Measurements from ENCODE around the gene FAM161A.
"Not testable (repeated sequence)": the region's sequence is repeated elsewhere in the genome, so short reads cannot be mapped to it uniquely, and the experiment has no call there.

FAM161A gene

DNA sequence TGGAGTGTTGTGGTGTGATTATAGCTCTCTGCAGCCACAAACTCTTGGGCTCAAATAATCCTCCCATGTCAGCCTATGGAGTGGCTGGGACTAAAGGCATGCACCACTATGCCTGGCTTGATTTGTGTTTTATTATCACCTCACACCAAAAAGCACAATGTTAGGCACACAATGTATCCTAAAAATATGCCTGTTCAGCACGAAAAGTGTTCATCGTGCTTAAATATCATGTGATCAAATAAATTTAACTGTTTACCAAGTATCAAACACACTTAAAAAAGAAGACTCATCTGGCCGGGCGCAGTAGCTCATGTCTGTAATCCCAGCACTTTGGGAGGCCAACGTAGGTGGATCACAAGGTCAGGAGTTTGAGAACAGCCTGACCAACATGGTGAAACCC is 29.0 kb upstream of the FAM161A start:
- H3K4me2 ChIP-seq (ENCODE audit: low read length) = no peak overlapping the region
- H3K79me2 ChIP-seq (ENCODE audit: control insufficient read depth, low read length) = peaks cover 77% of the 10 kb centered on the region
- H4K20me1 ChIP-seq (ENCODE audit: control insufficient read depth, insufficient read depth, low read depth, low read length) = peaks cover 27% of the 10 kb centered on the region
- H3K4me3 ChIP-seq (ENCODE audit: low read length) = no peak overlapping the region
- H3K27me3 ChIP-seq (ENCODE audit: control insufficient read depth, low read length) = no peaks in the 10 kb centered on the region
- H3K27ac ChIP-seq (ENCODE audit: low read depth, low read length) = no peak overlapping the region
- no peak for TF ChIP-seq EZH2phosphoT487 (IDR thresholded peaks at IDR 0.05; ENCODE audit: borderline replicate concordance, low read length)
- TF ChIP-seq, protein P1, sequence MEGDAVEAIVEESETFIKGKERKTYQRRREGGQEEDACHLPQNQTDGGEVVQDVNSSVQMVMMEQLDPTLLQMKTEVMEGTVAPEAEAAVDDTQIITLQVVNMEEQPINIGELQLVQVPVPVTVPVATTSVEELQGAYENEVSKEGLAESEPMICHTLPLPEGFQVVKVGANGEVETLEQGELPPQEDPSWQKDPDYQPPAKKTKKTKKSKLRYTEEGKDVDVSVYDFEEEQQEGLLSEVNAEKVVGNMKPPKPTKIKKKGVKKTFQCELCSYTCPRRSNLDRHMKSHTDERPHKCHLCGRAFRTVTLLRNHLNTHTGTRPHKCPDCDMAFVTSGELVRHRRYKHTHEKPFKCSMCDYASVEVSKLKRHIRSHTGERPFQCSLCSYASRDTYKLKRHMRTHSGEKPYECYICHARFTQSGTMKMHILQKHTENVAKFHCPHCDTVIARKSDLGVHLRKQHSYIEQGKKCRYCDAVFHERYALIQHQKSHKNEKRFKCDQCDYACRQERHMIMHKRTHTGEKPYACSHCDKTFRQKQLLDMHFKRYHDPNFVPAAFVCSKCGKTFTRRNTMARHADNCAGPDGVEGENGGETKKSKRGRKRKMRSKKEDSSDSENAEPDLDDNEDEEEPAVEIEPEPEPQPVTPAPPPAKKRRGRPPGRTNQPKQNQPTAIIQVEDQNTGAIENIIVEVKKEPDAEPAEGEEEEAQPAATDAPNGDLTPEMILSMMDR (IDR thresholded peaks at IDR 0.05; ENCODE audit: low read depth, low read length, poor library complexity, severe bottlenecking) = no peak
- H3K4me1 ChIP-seq (ENCODE audit: control insufficient read depth, low read length) = peaks cover 18% of the 10 kb centered on the region
- peaks cover 11% of the 10 kb centered on the region for H3F3A ChIP-seq (ENCODE audit: control insufficient read depth, insufficient read depth)
- H3K9me2 ChIP-seq (replicated peaks; ENCODE audit: control insufficient read depth, low read length) = no peaks in the 10 kb centered on the region
- no peaks in the 10 kb centered on the region for H3K9me3 ChIP-seq (ENCODE audit: control insufficient read depth, insufficient read depth, low read length)
- H3K36me3 ChIP-seq (ENCODE audit: control insufficient read depth, low read length) = peaks cover 98% of the 10 kb centered on the region

DNA sequence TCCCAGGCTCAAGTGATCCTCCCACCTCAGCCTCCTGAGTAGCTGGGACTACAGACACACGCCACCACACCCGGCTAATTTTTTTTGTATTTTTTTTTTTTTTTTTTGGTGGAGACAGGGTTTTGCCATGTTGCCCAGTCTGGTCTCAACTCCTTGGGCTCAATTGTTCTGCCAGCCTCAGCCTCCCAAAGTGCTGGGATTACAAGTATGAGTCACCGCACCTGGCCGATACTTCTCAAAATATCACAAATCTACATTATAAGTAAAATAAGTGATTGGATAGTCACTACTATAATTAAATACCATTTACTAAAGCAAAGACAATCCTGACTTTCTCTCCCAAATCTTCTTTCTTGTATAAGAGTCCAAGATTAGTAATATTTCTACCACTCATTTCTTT is 25.5 kb upstream of the FAM161A start:
- H3K9me2 ChIP-seq (replicated peaks; ENCODE audit: control insufficient read depth, low read length); H3K27me3 ChIP-seq (ENCODE audit: control insufficient read depth, low read length); H3K4me2 ChIP-seq (ENCODE audit: low read length); H3K27ac ChIP-seq (ENCODE audit: low read depth, low read length); H3K9me3 ChIP-seq (ENCODE audit: control insufficient read depth, insufficient read depth, low read length); H3K4me1 ChIP-seq (ENCODE audit: control insufficient read depth, low read length); H4K20me1 ChIP-seq (ENCODE audit: control insufficient read depth, insufficient read depth, low read depth, low read length); H3K4me3 ChIP-seq (ENCODE audit: low read length): not testable (repeated sequence)
- peaks cover 98% of the 10 kb centered on the region for H3K36me3 ChIP-seq (ENCODE audit: control insufficient read depth, low read length)
- H3F3A ChIP-seq (ENCODE audit: control insufficient read depth, insufficient read depth) = peaks cover 14% of the 10 kb centered on the region
- peaks cover 55% of the 10 kb centered on the region for H3K79me2 ChIP-seq (ENCODE audit: control insufficient read depth, low read length)

DNA sequence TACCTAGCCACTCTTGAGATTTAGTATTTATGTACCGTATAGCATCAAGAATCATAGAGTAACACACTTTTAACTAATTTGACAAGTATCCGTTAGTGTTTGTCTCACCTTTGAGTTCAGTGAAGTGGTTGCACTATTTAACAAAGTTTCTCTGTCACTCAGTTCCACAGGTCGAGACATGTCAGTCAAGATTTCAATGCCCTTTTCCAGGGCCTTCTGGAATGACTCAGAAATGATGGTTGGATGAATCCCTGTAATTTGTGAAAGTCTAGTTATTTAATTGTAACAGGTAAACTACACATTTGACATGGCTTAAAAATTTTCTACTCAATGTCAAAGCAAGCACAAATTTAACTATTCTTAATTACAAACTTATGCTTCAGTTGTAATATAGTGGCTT is 24.9 kb upstream of the FAM161A start:
- peaks cover 14% of the 10 kb centered on the region for H3F3A ChIP-seq (ENCODE audit: control insufficient read depth, insufficient read depth)
- no peaks in the 10 kb centered on the region for H3K9me2 ChIP-seq (replicated peaks; ENCODE audit: control insufficient read depth, low read length)
- TF ChIP-seq, protein P1 (IDR thresholded peaks at IDR 0.05; ENCODE audit: low read depth, low read length, poor library complexity, severe bottlenecking) = no peak
- no peak for TF ChIP-seq EZH2phosphoT487 (IDR thresholded peaks at IDR 0.05; ENCODE audit: borderline replicate concordance, low read length)
- H3K9me3 ChIP-seq (ENCODE audit: control insufficient read depth, insufficient read depth, low read length) = no peaks in the 10 kb centered on the region
- no peaks in the 10 kb centered on the region for H4K20me1 ChIP-seq (ENCODE audit: control insufficient read depth, insufficient read depth, low read depth, low read length)
- H3K36me3 ChIP-seq (ENCODE audit: control insufficient read depth, low read length) = peaks cover 99% of the 10 kb centered on the region
- no peaks in the 10 kb centered on the region for H3K4me1 ChIP-seq (ENCODE audit: control insufficient read depth, low read length)
- no peak overlapping the region for H3K27ac ChIP-seq (ENCODE audit: low read depth, low read length)
- H3K4me2 ChIP-seq (ENCODE audit: low read length) = no peak overlapping the region
- no peak overlapping the region for H3K4me3 ChIP-seq (ENCODE audit: low read length)
- no peaks in the 10 kb centered on the region for H3K27me3 ChIP-seq (ENCODE audit: control insufficient read depth, low read length)
- peaks cover 53% of the 10 kb centered on the region for H3K79me2 ChIP-seq (ENCODE audit: control insufficient read depth, low read length)

DNA sequence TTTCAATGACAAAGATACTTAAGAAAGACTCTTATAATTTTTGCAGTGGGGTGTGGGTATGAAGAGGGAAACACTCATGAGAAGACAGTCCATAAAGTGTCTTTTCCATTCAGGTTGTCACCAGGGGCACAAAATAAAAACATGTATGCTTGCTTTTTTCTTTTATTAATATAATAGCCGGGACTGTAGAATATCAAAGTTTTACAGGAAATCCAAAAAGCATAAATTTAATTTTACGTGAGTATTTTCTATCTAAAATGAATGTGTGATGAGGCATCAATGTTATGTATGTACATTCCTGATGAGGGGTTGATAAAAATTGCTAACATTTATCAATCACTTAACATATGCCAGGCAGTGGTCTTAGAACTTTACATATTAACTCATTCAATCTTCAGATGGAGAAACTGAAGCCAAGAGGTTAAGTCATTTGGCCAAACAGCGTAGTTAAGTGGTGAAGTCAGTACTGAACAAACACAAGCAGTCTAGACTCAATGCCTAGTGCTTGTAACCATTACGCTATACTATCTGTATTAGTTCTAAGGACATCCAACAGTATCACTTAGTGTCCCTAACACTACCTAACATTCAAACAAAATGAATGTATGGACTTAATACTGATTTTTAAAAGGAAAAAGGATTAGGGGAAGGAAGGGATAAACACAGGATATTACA is 23.8 kb upstream of the FAM161A start:
- H3K27me3 ChIP-seq (ENCODE audit: control insufficient read depth, low read length) = no peaks in the 10 kb centered on the region
- H3K4me3 ChIP-seq (ENCODE audit: low read length) = no peak overlapping the region
- TF ChIP-seq, protein P1 (IDR thresholded peaks at IDR 0.05; ENCODE audit: low read depth, low read length, poor library complexity, severe bottlenecking) = no peak
- TF ChIP-seq EZH2phosphoT487 (IDR thresholded peaks at IDR 0.05; ENCODE audit: borderline replicate concordance, low read length) = no peak
- no peaks in the 10 kb centered on the region for H4K20me1 ChIP-seq (ENCODE audit: control insufficient read depth, insufficient read depth, low read depth, low read length)
- H3K36me3 ChIP-seq (ENCODE audit: control insufficient read depth, low read length) = peaks cover 99% of the 10 kb centered on the region
- no peak overlapping the region for H3K4me2 ChIP-seq (ENCODE audit: low read length)
- no peaks in the 10 kb centered on the region for H3K4me1 ChIP-seq (ENCODE audit: control insufficient read depth, low read length)
- no peaks in the 10 kb centered on the region for H3K9me2 ChIP-seq (replicated peaks; ENCODE audit: control insufficient read depth, low read length)
- H3K79me2 ChIP-seq (ENCODE audit: control insufficient read depth, low read length) = peaks cover 48% of the 10 kb centered on the region
- H3K9me3 ChIP-seq (ENCODE audit: control insufficient read depth, insufficient read depth, low read length) = no peaks in the 10 kb centered on the region
- H3F3A ChIP-seq (ENCODE audit: control insufficient read depth, insufficient read depth) = peaks cover 20% of the 10 kb centered on the region
- no peak overlapping the region for H3K27ac ChIP-seq (ENCODE audit: low read depth, low read length)
